Sigmoid colon (tissue), 7 donors: Measurements from ENCODE around the gene TENM4. TPM values are rescaled to one million over a fixed set of nuclear protein-coding genes. Genes with fewer than 3 reads are reported as not detected.

ENCODE experiments used
- DNase-seq: peaks from one replicate; pipeline ENCODE4 v3.0.0-alpha.2; 2019
- H3K27ac ChIP-seq, 4 donors: fragments of 200-600 bp; sonication (generic); one replicate each; pipeline ENCODE4 v1.5.1; 2016 to 2019; ENCODE audit warnings: mild to moderate bottlenecking in 1 of 4
- H3K27me3 ChIP-seq, 3 donors: fragments of 200-600 bp; sonication (generic); one replicate each; pipeline ENCODE4 v1.5.1; 2019; ENCODE audit warnings: mild to moderate bottlenecking in 1 of 3
- H3K36me3 ChIP-seq, 4 donors: fragments of 200-600 bp; sonication (generic); one replicate each; pipeline ENCODE4 v1.5.1; 2016 to 2019
- H3K4me1 ChIP-seq, 4 donors: fragments of 200-600 bp; sonication (generic); one replicate each; pipeline ENCODE4 v1.5.1; 2017 to 2019
- H3K4me3 ChIP-seq, 4 donors: fragments of 200-600 bp; sonication (generic); one replicate each; pipeline ENCODE4 v1.5.1; 2017 to 2019; ENCODE audit warnings: mild to moderate bottlenecking in 2 of 4, moderate library complexity in 1 of 4
- H3K9me3 ChIP-seq, 4 donors: fragments of 200-600 bp in 3 of 4; sonication (generic) in 3 of 4; one replicate each; pipeline versions ENCODE4 v1.5.1 to v1.6.1; 2013 to 2019
- CTCF ChIP-seq, 4 experiments: fragments of 450-650 bp in 3 of 4; fragments of 200-600 bp in 1 of 4; IDR thresholded peaks; one replicate each; pipeline ENCODE4 v1.5.1; 2016 to 2019; ENCODE audit warnings: antibody characterized with exemption in 4 of 4, mild to moderate bottlenecking in 3 of 4, moderate library complexity in 2 of 4
- EP300 ChIP-seq, 4 donors: sonication (generic); formaldehyde crosslinking; IDR thresholded peaks; one replicate each; pipeline ENCODE4 v1.6.1; 2017; ENCODE audit warnings: antibody characterized with exemption in 4 of 4
- POLR2A ChIP-seq, 2 donors: fragments of 450-650 bp; IDR thresholded peaks; one replicate each; pipeline ENCODE4 v1.6.1; 2016; ENCODE audit warnings: antibody characterized with exemption in 2 of 2, mild to moderate bottlenecking in 2 of 2, moderate library complexity in 2 of 2
- POLR2AphosphoS5 ChIP-seq, 4 donors: sonication (generic); formaldehyde crosslinking; IDR thresholded peaks; one replicate each; pipeline ENCODE4 v1.6.1; 2017; ENCODE audit warnings: antibody characterized with exemption in 4 of 4
- WGBS, 2 donors: extraction: QIAGEN DNeasy Blood & Tissue Kit; methylation state at CpG; one replicate each; pipeline ENCODE4 v1.1.7; 2013; 5-methylcytosine and 5-hydroxymethylcytosine counted together
- intact Hi-C: fragments of 100-400 bp; cut with DNase I; formaldehyde crosslinking; loops from one replicate; pipeline ENCODE4 v1.15.1; 2023
- polyA plus RNA-seq, 3 donors: library from polyadenylated mRNA; stranded (reverse); fragments of 200-250 nt; gene quantifications; one replicate each; pipeline ENCODE4 v1.2.3, GENCODE V29; 2013
- total RNA-seq, 4 donors: library from RNA; depleted of rRNA; stranded (reverse); fragments of >200 nt; gene quantifications; one replicate each; pipeline ENCODE4 v1.1.0, GENCODE V29; 2016
- donor health status: healthy with polysubstance abuse.
- donor health status: Bipolar disorder and iron deficiency.
- donor health status: healthy.

Gene TENM4
- total and polyA plus RNA-seq, 7 donors = 0.23 to 14.6 (median 1.9) TPM; not detected in 1

GRCh38 chr11:78656984-78657383, 783.8 kb downstream of the TENM4 start:
- no peak for TF ChIP-seq CTCF (IDR thresholded peaks at IDR 0.05)
- no peak overlapping the region for H3K4me3 ChIP-seq
- H3K9me3 ChIP-seq = no peaks in the 10 kb centered on the region
- WGBS, 2 donors = 90 to 94% methylated on average over 6 of the region's 6 CpGs
- intact Hi-C loops = no loop called here
- no peaks in the 10 kb centered on the region for H3K4me1 ChIP-seq
- H3K36me3 ChIP-seq = no peaks in the 10 kb centered on the region
- no peak for DNase-seq
- H3K27me3 ChIP-seq = no peaks in the 10 kb centered on the region
- H3K27ac ChIP-seq = no peak overlapping the region

GRCh38 chr11:78656327-78656726, 784.5 kb downstream of the TENM4 start:
- no peak for TF ChIP-seq EP300 (IDR thresholded peaks at IDR 0.05)
- TF ChIP-seq CTCF (IDR thresholded peaks at IDR 0.05) = no peak
- TF ChIP-seq POLR2A (IDR thresholded peaks at IDR 0.05) = no peak
- no peak for TF ChIP-seq POLR2AphosphoS5 (IDR thresholded peaks at IDR 0.05)
- no peak overlapping the region for H3K27ac ChIP-seq
- DNase-seq = no peak
- intact Hi-C loops = no loop called here
- no peaks in the 10 kb centered on the region for H3K9me3 ChIP-seq
- H3K27me3 ChIP-seq = no peaks in the 10 kb centered on the region
- H3K36me3 ChIP-seq = no peaks in the 10 kb centered on the region
- WGBS, 2 donors = 80 to 85% methylated on average over 4 of the region's 4 CpGs
- no peak overlapping the region for H3K4me3 ChIP-seq
- no peaks in the 10 kb centered on the region for H3K4me1 ChIP-seq

GRCh38 chr11:78655561-78655960, 785.3 kb downstream of the TENM4 start:
- TF ChIP-seq POLR2AphosphoS5 (IDR thresholded peaks at IDR 0.05) = no peak
- no peak for TF ChIP-seq POLR2A (IDR thresholded peaks at IDR 0.05)
- no peak for TF ChIP-seq CTCF (IDR thresholded peaks at IDR 0.05)
- no peak for TF ChIP-seq EP300 (IDR thresholded peaks at IDR 0.05)
- no peaks in the 10 kb centered on the region for H3K4me1 ChIP-seq
- 95 to 96% methylated on average over 5 of the region's 5 CpGs for WGBS, 2 donors

GRCh38 chr11:78654866-78655265, 786.0 kb downstream of the TENM4 start:
- TF ChIP-seq POLR2AphosphoS5 (IDR thresholded peaks at IDR 0.05) (no peak), CTCF (IDR thresholded peaks at IDR 0.05) (no peak), EP300 (IDR thresholded peaks at IDR 0.05) (no peak), POLR2A (IDR thresholded peaks at IDR 0.05) (no peak)
- no peaks in the 10 kb centered on the region for H3K4me1 ChIP-seq
- intact Hi-C loops = no loop called here

More at GRCh38 chr11:78655561-78655960, 785.3 kb downstream of the TENM4 start:
- H3K36me3 ChIP-seq = no peaks in the 10 kb centered on the region
- no peak for DNase-seq
- intact Hi-C loops = no loop called here
- no peak overlapping the region for H3K27ac ChIP-seq
- no peaks in the 10 kb centered on the region for H3K27me3 ChIP-seq
- H3K4me3 ChIP-seq = no peak overlapping the region
- no peaks in the 10 kb centered on the region for H3K9me3 ChIP-seq

GRCh38 chr11:78654071-78654470, 786.8 kb downstream of the TENM4 start:
- Histone ChIP-seq H3K27ac (no peak overlapping the region), H3K36me3 (no peaks in the 10 kb centered on the region), H3K9me3 (no peaks in the 10 kb centered on the region), H3K27me3 (no peaks in the 10 kb centered on the region), H3K4me1 (no peaks in the 10 kb centered on the region), H3K4me3 (no peak overlapping the region)
- intact Hi-C loops = no loop called here
- no peak for DNase-seq
- TF ChIP-seq POLR2AphosphoS5 (IDR thresholded peaks at IDR 0.05) (no peak), EP300 (IDR thresholded peaks at IDR 0.05) (no peak), CTCF (IDR thresholded peaks at IDR 0.05) (no peak), POLR2A (IDR thresholded peaks at IDR 0.05) (no peak)
- 61 to 63% methylated on average over 3 of the region's 3 CpGs for WGBS, 2 donors

More at GRCh38 chr11:78654866-78655265, 786.0 kb downstream of the TENM4 start:
- H3K27me3 ChIP-seq = no peaks in the 10 kb centered on the region
- no peak overlapping the region for H3K27ac ChIP-seq
- no peaks in the 10 kb centered on the region for H3K36me3 ChIP-seq
- no peaks in the 10 kb centered on the region for H3K9me3 ChIP-seq
- no peak overlapping the region for H3K4me3 ChIP-seq
- DNase-seq = no peak
- WGBS, 2 donors = 92 to 93% methylated on average over 5 of the region's 5 CpGs
